Measurements from ENCODE around the gene RAB9A. TPM values are rescaled to one million over a fixed set of nuclear protein-coding genes. Genes with fewer than 3 reads are reported as not detected.

Gene RAB9A
- total RNA-seq, 6 donors from 2014 or later: 12.6 to 38.4 (median 29.1) TPM

- TF ChIP-seq POLR2AphosphoS5 (IDR thresholded peaks at IDR 0.05) (no peak), POLR2A (IDR thresholded peaks at IDR 0.05) (no peak), EP300 (IDR thresholded peaks at IDR 0.05) (no peak), CTCF (IDR thresholded peaks at IDR 0.05) (no peak)
- H3K4me3 ChIP-seq: no peak overlapping the region
- H3K36me3 ChIP-seq: no peaks in the 10 kb centered on the region
- H3K27ac ChIP-seq: no peak overlapping the region
- no peak for ATAC-seq (ENCODE audit: low FRiP score in 2 of 2)
- H3K9me3 ChIP-seq: no peaks in the 10 kb centered on the region
- WGBS, 2 donors: 85 to 89% methylated on average over 3 of the region's 3 CpGs
- DNase-seq: no peak
- peaks cover 8 to 13% (median 12%) of the 10 kb centered on the region in 4 donors for H3K4me1 ChIP-seq
- H3K27me3 ChIP-seq: no peaks in the 10 kb centered on the region
These were observed 14.2 kb downstream of the RAB9A start for GRCh38 chrX:13703135-13703534.

GRCh38 chrX:13703589-13703988 lies 14.7 kb downstream of the RAB9A start:
- peaks cover 3 to 12% (median 9%) of the 10 kb centered on the region in 4 donors for H3K4me1 ChIP-seq
- H3K27me3 ChIP-seq: no peaks in the 10 kb centered on the region
- H3K4me3 ChIP-seq: no peak overlapping the region
- H3K9me3 ChIP-seq: no peaks in the 10 kb centered on the region
- DNase-seq (no peak), ATAC-seq (ENCODE audit: low FRiP score in 2 of 2) (no peak)
- WGBS, 2 donors: 71 to 76% methylated on average over 1 to 3 of the region's 3 CpGs
- H3K36me3 ChIP-seq: no peaks in the 10 kb centered on the region
- no peak for TF ChIP-seq POLR2AphosphoS5 (IDR thresholded peaks at IDR 0.05)
- no peak overlapping the region for H3K27ac ChIP-seq

- Histone ChIP-seq H3K27ac (no peak overlapping the region), H3K27me3 (no peaks in the 10 kb centered on the region), H3K36me3 (peaks cover 0 to 47% (median 7%) of the 10 kb centered on the region in 4 donors), H3K4me1 (no peaks in the 10 kb centered on the region), H3K9me3 (no peaks in the 10 kb centered on the region), H3K4me3 (no peak overlapping the region)
- 83 to 87% methylated on average over 4 of the region's 4 CpGs for WGBS, 2 donors
- ATAC-seq (ENCODE audit: low FRiP score in 2 of 2): no peak
- no peak for DNase-seq
- no peak for TF ChIP-seq EP300 (IDR thresholded peaks at IDR 0.05)
- TF ChIP-seq POLR2A (IDR thresholded peaks at IDR 0.05): no peak
- TF ChIP-seq CTCF (IDR thresholded peaks at IDR 0.05): no peak
- TF ChIP-seq POLR2AphosphoS5 (IDR thresholded peaks at IDR 0.05): no peak
These were observed 22.2 kb downstream of the RAB9A start for GRCh38 chrX:13711141-13711540.

GRCh38 chrX:13716455-13716854 lies 27.5 kb downstream of the RAB9A start:
- no peaks in the 10 kb centered on the region for H3K4me1 ChIP-seq
- no peak for DNase-seq
- H3K9me3 ChIP-seq: no peaks in the 10 kb centered on the region
- no peak for TF ChIP-seq POLR2A (IDR thresholded peaks at IDR 0.05)
- no peak overlapping the region for H3K27ac ChIP-seq
- H3K27me3 ChIP-seq: no peaks in the 10 kb centered on the region
- peaks cover 0 to 66% (median 6%) of the 10 kb centered on the region in 4 donors for H3K36me3 ChIP-seq
- H3K4me3 ChIP-seq: no peak overlapping the region
- no peak for ATAC-seq (ENCODE audit: low FRiP score in 2 of 2)
- WGBS, 2 donors: 77 to 88% methylated on average over 9 of the region's 9 CpGs

GRCh38 chrX:13716905-13717304 lies 28.0 kb downstream of the RAB9A start:
- Histone ChIP-seq H3K27ac (no peak overlapping the region), H3K4me1 (peaks cover 0 to under 1% (median 0%) of the 10 kb centered on the region in 4 donors), H3K27me3 (no peaks in the 10 kb centered on the region), H3K9me3 (no peaks in the 10 kb centered on the region), H3K36me3 (peaks cover 0 to 61% (median 4%) of the 10 kb centered on the region in 4 donors), H3K4me3 (no peak overlapping the region)
- TF ChIP-seq EP300 (IDR thresholded peaks at IDR 0.05) (no peak), CTCF (IDR thresholded peaks at IDR 0.05) (no peak), POLR2A (IDR thresholded peaks at IDR 0.05) (no peak), POLR2AphosphoS5 (IDR thresholded peaks at IDR 0.05) (no peak)
- WGBS, 2 donors: 82 to 94% methylated on average over 4 to 6 of the region's 6 CpGs
- ATAC-seq (ENCODE audit: low FRiP score in 2 of 2) (no peak), DNase-seq (peak in 1 of 2 donors; percentile 35)

- ATAC-seq (ENCODE audit: low FRiP score in 2 of 2): peak in 1 of 2 donors; percentile 93
- Histone ChIP-seq H3K27ac (no peak overlapping the region), H3K27me3 (no peaks in the 10 kb centered on the region), H3K9me3 (no peaks in the 10 kb centered on the region), H3K4me1 (peaks cover 0 to 9% (median 0%) of the 10 kb centered on the region in 4 donors), H3K4me3 (no peak overlapping the region), H3K36me3 (peaks cover 0 to 52% (median 4%) of the 10 kb centered on the region in 4 donors)
- DNase-seq: no peak
- 71 to 78% methylated on average over 7 of the region's 7 CpGs for WGBS, 2 donors
- no peak for TF ChIP-seq POLR2AphosphoS5 (IDR thresholded peaks at IDR 0.05)
- TF ChIP-seq POLR2A (IDR thresholded peaks at IDR 0.05): no peak
- no peak for TF ChIP-seq EP300 (IDR thresholded peaks at IDR 0.05)
- TF ChIP-seq CTCF (IDR thresholded peaks at IDR 0.05): no peak
These were observed 29.0 kb downstream of the RAB9A start for GRCh38 chrX:13717700-13718472.
